Endothelial cell of umbilical vein (primary cell): ENCODE data around the gene TKFC. TPM values are rescaled to one million over a fixed set of nuclear protein-coding genes. Genes with fewer than 3 reads are reported as not detected.

Experiments
- BruUV-seq: library from RNA; stranded (reverse); fragments of 400-500 nt; replicated peaks from 2 replicates; lab custom pipeline; 2021; lab: Mats Ljungman, UMichigan
- CTCF ChIA-PET: fragments of 300-600, 350-600 bp; sonication (Branson Sonifier 250); formaldehyde crosslinking; loops from one replicate; lab custom pipeline; 2021; ENCODE audit warnings: antibody characterized with exemption, inconsistent platforms; lab: Charles Lee
- POLR2A ChIA-PET: fragments of 300-600, 350-600 bp; sonication (Branson Sonifier 250); formaldehyde crosslinking; loops from one replicate; lab custom pipeline; 2021; ENCODE audit warnings: antibody characterized with exemption, inconsistent platforms; lab: Charles Lee
- DNase-seq: peaks from one replicate; pipeline ENCODE4 v3.0.0-alpha.2; 2011; ENCODE audit warnings: low read depth, low spot score
- FAIRE-seq: peaks from 2 replicates; lab custom pipeline; 2011; peaks lifted over from hg19 to GRCh38; lab: Jason Lieb, UNC
- H2AFZ ChIP-seq: 2 replicates; pipeline ENCODE4 v1.6.0; 2012; ENCODE audit warnings: low read depth, low read length, control low read depth, inconsistent platforms
- H3K27ac ChIP-seq: 2 replicates; pipeline ENCODE4 v1.5.1; 2011; ENCODE audit warnings: low read depth, mild to moderate bottlenecking, control low read depth, low read length, moderate library complexity; ENCODE audit not compliant: insufficient read depth
- H3K27me3 ChIP-seq, 2 experiments: 2 replicates each; pipeline versions ENCODE4 v1.6.0 to v1.6.1; 2011; ENCODE audit warnings: low read length in 2 of 2, mixed read lengths in 1 of 2; ENCODE audit not compliant: control insufficient read depth in 2 of 2, insufficient read depth in 2 of 2
- H3K36me3 ChIP-seq, 2 experiments: 2 replicates in 1 of 2; 3 replicates in 1 of 2; pipeline ENCODE4 v1.5.1; 2011; ENCODE audit warnings: low read length in 2 of 2, mild to moderate bottlenecking in 1 of 2, moderate library complexity in 1 of 2; ENCODE audit not compliant: control insufficient read depth in 2 of 2, insufficient read depth in 2 of 2; ENCODE audit errors: extremely low read depth in 1 of 2
- H3K4me1 ChIP-seq: 3 replicates; pipeline ENCODE4 v1.5.1; 2011; ENCODE audit warnings: mild to moderate bottlenecking, low read length; ENCODE audit not compliant: control insufficient read depth, insufficient read depth; ENCODE audit errors: extremely low read depth
- H3K4me2 ChIP-seq: 2 replicates; pipeline ENCODE4 v1.6.1; 2011; ENCODE audit warnings: low read length, control low read depth, mixed read lengths; ENCODE audit not compliant: insufficient read depth
- H3K4me3 ChIP-seq, 3 experiments: fragments of 200-600 bp in 1 of 3; sonication (generic), shearing (Covaris generic) in 1 of 3; replicated peaks in 1 of 3; 2 replicates each; pipeline ENCODE4 v1.5.1; 2011 to 2016; ENCODE audit warnings: control low read depth in 3 of 3, low read length in 3 of 3, mild to moderate bottlenecking in 2 of 3, inconsistent platforms in 1 of 3, low read depth in 1 of 3, moderate library complexity in 1 of 3; ENCODE audit not compliant: insufficient read depth in 1 of 3
- H3K79me2 ChIP-seq: 2 replicates; pipeline ENCODE4 v1.6.0; 2012; ENCODE audit warnings: low read length, inconsistent platforms; ENCODE audit not compliant: control insufficient read depth, insufficient read depth
- H3K9ac ChIP-seq: replicated peaks from 2 replicates; pipeline ENCODE3; 2011; ENCODE audit warnings: low read length, control low read depth; ENCODE audit not compliant: insufficient read depth; ENCODE audit errors: extremely low read depth
- H3K9me1 ChIP-seq: replicated peaks from 3 replicates; pipeline ENCODE4 v1.6.0; 2011; ENCODE audit warnings: mild to moderate bottlenecking, low read length; ENCODE audit not compliant: control insufficient read depth, insufficient read depth; ENCODE audit errors: extremely low read depth
- H3K9me3 ChIP-seq: replicated peaks from 2 replicates; pipeline ENCODE4 v1.5.1; 2012; ENCODE audit warnings: low read length, inconsistent platforms; ENCODE audit not compliant: control insufficient read depth, insufficient read depth
- H4K20me1 ChIP-seq: replicated peaks from 2 replicates; pipeline ENCODE3; 2011; ENCODE audit warnings: mild to moderate bottlenecking, low read length; ENCODE audit not compliant: control insufficient read depth, insufficient read depth; ENCODE audit errors: extremely low read depth
- EZH2 ChIP-seq: IDR thresholded peaks from 2 replicates; pipeline ENCODE4 v1.6.1; 2012; ENCODE audit warnings: borderline replicate concordance, low read depth, mild to moderate bottlenecking, moderate library complexity, low read length, inconsistent platforms; ENCODE audit not compliant: severe bottlenecking
- FOS ChIP-seq: IDR thresholded peaks from 2 replicates; pipeline ENCODE4 v1.6.1; 2011; ENCODE audit warnings: mild to moderate bottlenecking, low read length, moderate library complexity, borderline replicate concordance; ENCODE audit not compliant: insufficient read depth
- GATA2 ChIP-seq: IDR thresholded peaks from 2 replicates; pipeline ENCODE4 v1.7.0; 2011; ENCODE audit warnings: low read depth, mild to moderate bottlenecking, moderate library complexity, mixed read lengths, low read length; ENCODE audit not compliant: insufficient read length, insufficient read depth
- JUN ChIP-seq: IDR thresholded peaks from 2 replicates; pipeline ENCODE4 v1.6.1; 2011; ENCODE audit warnings: borderline replicate concordance, low read depth; ENCODE audit not compliant: insufficient read length, insufficient read depth
- MYC ChIP-seq: IDR thresholded peaks from one replicate; pipeline ENCODE4 v1.6.1; 2011; ENCODE audit warnings: mild to moderate bottlenecking, low read depth, low read length
- POLR2A ChIP-seq: IDR thresholded peaks from 2 replicates; pipeline ENCODE4 v1.6.1; 2012; ENCODE audit warnings: low read depth, mild to moderate bottlenecking, control low read depth, low read length
- POLR2AphosphoS5 ChIP-seq: IDR thresholded peaks from 2 replicates; pipeline ENCODE4 v1.6.1; 2012; ENCODE audit warnings: low read depth, mild to moderate bottlenecking, control low read depth, low read length, moderate library complexity; ENCODE audit not compliant: insufficient read depth
- dilution Hi-C: fragments of 300-500 bp; cut with MboI; formaldehyde crosslinking; loops from one replicate; pipeline ENCODE4 v1.15.0; 2019; ENCODE audit warnings: low sequenced_read_pairs; ENCODE audit not compliant: extremely low pct_ligation_motif_present
- intact Hi-C: fragments of 100-400 bp; cut with micrococcal nuclease; formaldehyde crosslinking; loops from one replicate; pipeline ENCODE4 v1.10.0; 2022
- polyA plus RNA-seq, 4 experiments: library from polyadenylated mRNA; depleted of rRNA in 3 of 4; stranded (reverse) in 3 of 4; unstranded in 1 of 4; fragments of >200 nt; gene quantifications; 2 replicates each; pipeline versions ENCODE4 v1.2.1 to v1.2.3, GENCODE V29; 2011 to 2012; ENCODE audit warnings: missing spikeins in 1 of 4
- total RNA-seq: library from RNA; stranded (reverse); gene quantifications from 2 replicates; pipeline ENCODE4 v1.2.3, GENCODE V29; 2021
- TF ChIP-seq, protein P1 (sequence below): IDR thresholded peaks from 2 replicates; pipeline ENCODE4 v1.6.1; 2011; ENCODE audit not compliant: insufficient read depth, insufficient read length
- TF ChIP-seq, protein P2 (sequence below), 2 donors: IDR thresholded peaks; 1 replicate in 1 of 2; 2 replicates in 1 of 2; pipeline ENCODE4 v1.5.1; 2011; ENCODE audit warnings: low read length in 2 of 2, mild to moderate bottlenecking in 2 of 2, moderate library complexity in 2 of 2, control low read depth in 1 of 2, inconsistent platforms in 1 of 2, low read depth in 1 of 2; ENCODE audit not compliant: insufficient read depth in 1 of 2; ENCODE audit errors: extremely low read depth in 1 of 2

The TKFC gene
- total and polyA plus RNA-seq, 2 donors (not counting 3 experiments of a cell fraction or from before 2014, with no cell fraction given) = 30.8 to 31.7 TPM

DNA sequence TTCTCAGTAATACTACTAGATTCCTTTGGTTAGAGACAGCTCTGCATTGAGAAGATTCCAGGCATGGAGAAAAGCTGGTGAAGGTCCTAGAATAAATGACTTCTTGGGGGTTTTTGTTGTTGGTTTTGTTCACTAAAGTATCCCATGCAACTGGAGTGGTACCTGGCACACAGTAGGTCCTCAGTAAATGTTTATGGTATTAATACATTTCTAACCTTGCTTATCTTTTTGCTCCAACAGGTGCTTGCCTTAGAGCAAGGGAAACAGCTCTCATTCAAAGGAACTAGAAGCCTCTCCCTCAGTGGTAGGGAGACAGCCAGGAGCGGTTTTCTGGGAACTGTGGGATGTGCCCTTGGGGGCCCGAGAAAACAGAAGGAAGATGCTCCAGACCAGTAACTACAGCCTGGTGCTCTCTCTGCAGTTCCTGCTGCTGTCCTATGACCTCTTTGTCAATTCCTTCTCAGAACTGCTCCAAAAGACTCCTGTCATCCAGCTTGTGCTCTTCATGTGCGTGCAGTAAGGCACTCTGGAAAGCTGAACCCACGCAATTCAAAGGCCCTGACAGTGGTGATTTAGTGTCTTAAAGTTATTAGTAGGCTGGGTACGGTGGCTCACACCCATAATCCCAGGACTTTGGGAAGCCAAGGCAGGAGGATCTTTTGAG is 31.1 kb downstream of the TKFC start:
- peaks cover 26% of the 10 kb centered on the region for H3K79me2 ChIP-seq
- no peak overlapping the region for H3K4me2 ChIP-seq
- H3K4me1 ChIP-seq = peaks cover 18% of the 10 kb centered on the region
- TF ChIP-seq POLR2AphosphoS5 (no peak), POLR2A (no peak)
- TF ChIP-seq, protein P1, sequence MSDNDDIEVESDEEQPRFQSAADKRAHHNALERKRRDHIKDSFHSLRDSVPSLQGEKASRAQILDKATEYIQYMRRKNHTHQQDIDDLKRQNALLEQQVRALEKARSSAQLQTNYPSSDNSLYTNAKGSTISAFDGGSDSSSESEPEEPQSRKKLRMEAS = no peak
- dilution Hi-C loops = no loop called here
- no peak overlapping the region for H3K27ac ChIP-seq
- no peak overlapping the region for H3K4me3 ChIP-seq
- H3K27me3 ChIP-seq = no peaks in the 10 kb centered on the region
- no TSS peak for BruUV-seq
- DNase-seq (no peak), FAIRE-seq (no peak)
- H3K36me3 ChIP-seq = peaks cover 12 to 27% of the 10 kb centered on the region in 2 experiments
- intact Hi-C loops = no loop called here
- ChIA-PET CTCF (interaction anchor here (5.0 to 10.8 kb wide), 2 partner anchors 21 to 28 kb away, joined by 49 to 89 read pairs; no protein-coding TSS in a partner anchor), POLR2A (interaction anchor here (0.6 kb wide), 1 partner anchor 50 kb away, joined by 5 read pairs; no protein-coding TSS in a partner anchor)
- no peaks in the 10 kb centered on the region for H3K9me3 ChIP-seq
- no peak overlapping the region for H2AFZ ChIP-seq
- H3K9me1 ChIP-seq = no peaks in the 10 kb centered on the region
- H4K20me1 ChIP-seq = no peaks in the 10 kb centered on the region
- H3K9ac ChIP-seq = no peak overlapping the region

DNA sequence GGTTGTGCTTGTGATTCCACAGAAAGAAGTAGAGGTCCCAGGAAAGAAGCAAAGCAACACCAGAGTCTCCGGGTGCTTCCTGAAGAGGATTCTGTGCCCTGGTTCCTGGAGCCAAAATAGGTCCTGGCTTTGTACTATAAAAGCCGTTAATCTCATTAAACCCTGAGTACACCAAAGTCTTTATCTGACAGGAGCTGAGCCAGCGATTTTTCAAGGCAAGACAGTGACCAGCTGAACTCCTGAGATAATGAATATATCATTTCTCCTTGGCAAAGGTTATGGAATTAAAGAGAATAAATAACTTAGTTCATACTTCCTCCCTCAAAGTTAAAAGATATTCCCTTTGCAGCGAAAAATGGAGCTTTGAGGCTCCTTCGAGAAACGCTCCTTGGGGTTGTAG is 34.4 kb downstream of the TKFC start:
- Histone ChIP-seq H3K4me3 (no peak overlapping the region), H3K4me2 (no peak overlapping the region), H4K20me1 (no peaks in the 10 kb centered on the region), H3K36me3 (peaks cover 20 to 30% of the 10 kb centered on the region in 2 experiments), H3K9me3 (no peaks in the 10 kb centered on the region), H3K27me3 (no peaks in the 10 kb centered on the region), H3K9me1 (no peaks in the 10 kb centered on the region), H3K4me1 (peaks cover 6% of the 10 kb centered on the region), H3K27ac (no peak overlapping the region), H3K9ac (no peak overlapping the region), H2AFZ (no peak overlapping the region), H3K79me2 (peaks cover 19% of the 10 kb centered on the region)
- dilution Hi-C loops (no loop called here), intact Hi-C loops (no loop called here)
- ChIA-PET POLR2A (no interaction called here), CTCF (interaction anchor here (3.4 to 10.8 kb wide), 2 partner anchors 17 to 31 kb away, joined by 20 to 89 read pairs; no protein-coding TSS in a partner anchor)
- FAIRE-seq (no peak), DNase-seq (no peak)
- no TSS peak for BruUV-seq
- TF ChIP-seq FOS (no peak), POLR2AphosphoS5 (no peak), JUN (no peak), EZH2 (no peak), MYC (no peak), POLR2A (no peak), GATA2 (no peak)
- TF ChIP-seq, protein P2, sequence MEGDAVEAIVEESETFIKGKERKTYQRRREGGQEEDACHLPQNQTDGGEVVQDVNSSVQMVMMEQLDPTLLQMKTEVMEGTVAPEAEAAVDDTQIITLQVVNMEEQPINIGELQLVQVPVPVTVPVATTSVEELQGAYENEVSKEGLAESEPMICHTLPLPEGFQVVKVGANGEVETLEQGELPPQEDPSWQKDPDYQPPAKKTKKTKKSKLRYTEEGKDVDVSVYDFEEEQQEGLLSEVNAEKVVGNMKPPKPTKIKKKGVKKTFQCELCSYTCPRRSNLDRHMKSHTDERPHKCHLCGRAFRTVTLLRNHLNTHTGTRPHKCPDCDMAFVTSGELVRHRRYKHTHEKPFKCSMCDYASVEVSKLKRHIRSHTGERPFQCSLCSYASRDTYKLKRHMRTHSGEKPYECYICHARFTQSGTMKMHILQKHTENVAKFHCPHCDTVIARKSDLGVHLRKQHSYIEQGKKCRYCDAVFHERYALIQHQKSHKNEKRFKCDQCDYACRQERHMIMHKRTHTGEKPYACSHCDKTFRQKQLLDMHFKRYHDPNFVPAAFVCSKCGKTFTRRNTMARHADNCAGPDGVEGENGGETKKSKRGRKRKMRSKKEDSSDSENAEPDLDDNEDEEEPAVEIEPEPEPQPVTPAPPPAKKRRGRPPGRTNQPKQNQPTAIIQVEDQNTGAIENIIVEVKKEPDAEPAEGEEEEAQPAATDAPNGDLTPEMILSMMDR (IDR thresholded peaks at IDR 0.05; ENCODE audit: extremely low read depth in 1 of 2, insufficient read depth in 1 of 2, low read depth in 1 of 2, low read length in 2 of 2) = no peak
- TF ChIP-seq, protein P1 = no peak
